Measurements from ENCODE around the gene NUDT12.

NUDT12 gene

GRCh38 chr5:103562453-103563157 lies at the start of gene NUDT12:
Gene NUDT12, minus strand, starts transcription at chr5:103562789. Its CDS starts 2,541 bp downstream, at chr5:103560248.
- peak; percentile 63 for DNase-seq

- DNase-seq, result no peak
Observed at GRCh38 chr5:103607346-103607745, 44.8 kb upstream of the NUDT12 start.

GRCh38 chr5:103605277-103605676 lies 42.7 kb upstream of the NUDT12 start:
- DNase-seq, result no peak

- no peak for DNase-seq
Observed at GRCh38 chr5:103602438-103602837, 39.8 kb upstream of the NUDT12 start.

- no peak for DNase-seq
Observed at GRCh38 chr5:103601314-103601713, 38.7 kb upstream of the NUDT12 start.

- DNase-seq, result no peak
Observed at GRCh38 chr5:103600086-103600485, 37.5 kb upstream of the NUDT12 start.

- DNase-seq, result no peak
Observed at GRCh38 chr5:103598997-103599566, 36.5 kb upstream of the NUDT12 start.

- no peak for DNase-seq
Observed at GRCh38 chr5:103590221-103590620, 27.6 kb upstream of the NUDT12 start.

- no peak for DNase-seq
Observed at GRCh38 chr5:103589776-103590175, 27.2 kb upstream of the NUDT12 start.

- no peak for DNase-seq
Observed at GRCh38 chr5:103589357-103589756, 26.8 kb upstream of the NUDT12 start.

- no peak for DNase-seq
Observed at GRCh38 chr5:103587185-103587748, 24.7 kb upstream of the NUDT12 start.

GRCh38 chr5:103582364-103582763 lies 19.8 kb upstream of the NUDT12 start:
- DNase-seq, result peak; percentile 4

- no peak for DNase-seq
Observed at GRCh38 chr5:103573411-103573810, 10.8 kb upstream of the NUDT12 start.

- DNase-seq, result no peak
Observed at GRCh38 chr5:103572454-103572853, 9.9 kb upstream of the NUDT12 start.

GRCh38 chr5:103571730-103572129 lies 9.1 kb upstream of the NUDT12 start:
- no peak for DNase-seq

- DNase-seq, result no peak
Observed at GRCh38 chr5:103569313-103570060, 6.9 kb upstream of the NUDT12 start.

- no peak for DNase-seq
Observed at GRCh38 chr5:103565719-103566118, 3.1 kb upstream of the NUDT12 start.

- no peak for DNase-seq
Observed at GRCh38 chr5:103561685-103562452, 720 bp downstream of the NUDT12 start.

GRCh38 chr5:103560826-103561225 lies 1.8 kb downstream of the NUDT12 start:
- DNase-seq, result no peak

- no peak for DNase-seq
Observed at GRCh38 chr5:103546858-103547257, 15.7 kb downstream of the NUDT12 start.

- DNase-seq, result no peak
Observed at GRCh38 chr5:103542441-103542840, 20.1 kb downstream of the NUDT12 start.

GRCh38 chr5:103541569-103541968 lies 21.0 kb downstream of the NUDT12 start:
- no peak for DNase-seq

- DNase-seq, result no peak
Observed at GRCh38 chr5:103541114-103541513, 21.5 kb downstream of the NUDT12 start.
